GM23338 (cell line): ENCODE measurements around the gene HS3ST6. TPM values are rescaled to one million over a fixed set of nuclear protein-coding genes. Genes with fewer than 3 reads are reported as not detected.

ENCODE experiments used
- ATAC-seq: fragments of 200-7000 bp; cut with Tn5 transposase; 3 replicates; pipeline ENCODE4 v1.9.1; 2020
- DNase-seq: peaks from one replicate; pipeline ENCODE4 v3.0.0-alpha.2; 2015; ENCODE audit warnings: low spot score
- H2AFZ ChIP-seq: fragments of 200-600 bp; sonication (generic); 2 replicates; pipeline ENCODE4 v1.8.0; 2016; ENCODE audit warnings: antibody characterized with exemption, mild to moderate bottlenecking, moderate library complexity
- H3F3A ChIP-seq: fragments of 200-600 bp; sonication (generic); replicated peaks from 2 replicates; pipeline ENCODE4 v1.8.0; 2017; ENCODE audit warnings: antibody characterized with exemption, mixed run types, low read depth
- H3K27ac ChIP-seq: fragments of 200-600 bp; sonication (generic); 2 replicates; pipeline ENCODE4 v1.6.1; 2016; ENCODE audit warnings: low read depth
- H3K27me3 ChIP-seq: fragments of 200-600 bp; sonication (generic); 2 replicates; pipeline ENCODE4 v1.8.0; 2016; ENCODE audit warnings: mild to moderate bottlenecking, mixed run types, moderate library complexity; ENCODE audit not compliant: insufficient read depth
- H3K36me3 ChIP-seq: fragments of 200-600 bp; sonication (generic); 2 replicates; pipeline ENCODE4 v1.8.0; 2016; ENCODE audit warnings: mild to moderate bottlenecking; ENCODE audit not compliant: insufficient read depth
- H3K4me1 ChIP-seq: fragments of 200-600 bp; sonication (generic); 2 replicates; pipeline ENCODE4 v1.8.0; 2016; ENCODE audit warnings: mild to moderate bottlenecking, moderate library complexity; ENCODE audit not compliant: insufficient read depth
- H3K4me2 ChIP-seq: fragments of 200-600 bp; sonication (generic); 2 replicates; pipeline ENCODE4 v1.7.1; 2017; ENCODE audit warnings: mixed run types
- H3K4me3 ChIP-seq: fragments of 200-600 bp; sonication (generic); 2 replicates; pipeline ENCODE4 v1.6.1; 2016; ENCODE audit warnings: mixed run types
- H3K79me2 ChIP-seq: fragments of 200-600 bp; sonication (generic); replicated peaks from 2 replicates; pipeline ENCODE4 v1.8.0; 2017; ENCODE audit warnings: mild to moderate bottlenecking; ENCODE audit not compliant: insufficient read depth
- H3K9me2 ChIP-seq: fragments of 200-600 bp; sonication (generic); 2 replicates; pipeline ENCODE4 v1.8.0; 2017; ENCODE audit not compliant: insufficient read depth
- H4K20me1 ChIP-seq: fragments of 200-600 bp; sonication (generic); replicated peaks from 2 replicates; pipeline ENCODE4 v1.8.0; 2017; ENCODE audit warnings: mild to moderate bottlenecking; ENCODE audit not compliant: insufficient read depth
- H3K27ac Mint-ChIP-seq: 2 replicates; pipeline ENCODE4 v1.8.0; 2020; ENCODE audit warnings: inconsistent platforms, mild to moderate bottlenecking, moderate library complexity, mixed read lengths
- H3K27me3 Mint-ChIP-seq: 3 replicates; pipeline ENCODE4 v1.8.0; 2022; ENCODE audit warnings: low read depth, mild to moderate bottlenecking, moderate library complexity, mixed read lengths, inconsistent platforms; ENCODE audit not compliant: insufficient read depth, poor library complexity
- H3K36me3 Mint-ChIP-seq: 3 replicates; pipeline ENCODE4 v1.8.0; 2021; ENCODE audit warnings: low read depth, mild to moderate bottlenecking, inconsistent platforms, moderate library complexity, mixed read lengths
- H3K4me1 Mint-ChIP-seq: 3 replicates; pipeline ENCODE4 v1.8.0; 2020; ENCODE audit warnings: mild to moderate bottlenecking, inconsistent platforms, mixed read lengths
- H3K4me3 Mint-ChIP-seq: 3 replicates; pipeline ENCODE4 v1.8.0; 2021; ENCODE audit warnings: moderate library complexity, mild to moderate bottlenecking, inconsistent platforms, mixed read lengths
- H3K9me3 Mint-ChIP-seq: 3 replicates; pipeline ENCODE4 v1.8.0; 2020; ENCODE audit warnings: moderate library complexity, mild to moderate bottlenecking, inconsistent platforms, mixed read lengths
- CREB1 ChIP-seq: fragments of 250-450 bp; sonication (Bioruptor Pico); IDR thresholded peaks from 2 replicates; pipeline ENCODE4 v1.5.0; 2020; ENCODE audit warnings: low read depth, mild to moderate bottlenecking, moderate library complexity
- ETS1 ChIP-seq: IDR thresholded peaks from 2 replicates; pipeline ENCODE4 v1.6.1; 2016; ENCODE audit warnings: antibody characterized with exemption
- EZH2 ChIP-seq: fragments of 200-600 bp; sonication (generic); IDR thresholded peaks from one replicate; pipeline ENCODE4 v1.8.0; 2017; ENCODE audit warnings: antibody characterized with exemption, mild to moderate bottlenecking, low read depth; ENCODE audit not compliant: unreplicated experiment
- EZH2phosphoT487 ChIP-seq: fragments of 200-600 bp; sonication (generic); IDR thresholded peaks from one replicate; pipeline ENCODE4 v1.8.1; 2018; ENCODE audit warnings: antibody characterized with exemption; ENCODE audit not compliant: unreplicated experiment
- JUNB ChIP-seq: IDR thresholded peaks from one replicate; pipeline ENCODE4 v1.6.1; 2016; ENCODE audit warnings: antibody characterized with exemption; ENCODE audit not compliant: unreplicated experiment
- NANOG ChIP-seq: IDR thresholded peaks from 2 replicates; pipeline ENCODE4 v1.6.1; 2016; ENCODE audit warnings: antibody characterized with exemption, borderline replicate concordance
- POLR2AphosphoS5 ChIP-seq: IDR thresholded peaks from 2 replicates; pipeline ENCODE4 v1.6.1; 2016; ENCODE audit warnings: antibody characterized with exemption, low read depth
- REST ChIP-seq: IDR thresholded peaks from one replicate; pipeline ENCODE4 v1.6.1; 2018; ENCODE audit warnings: antibody characterized with exemption; ENCODE audit not compliant: unreplicated experiment
- STAT1 ChIP-seq: IDR thresholded peaks from one replicate; pipeline ENCODE4 v1.6.1; 2016; ENCODE audit warnings: antibody characterized with exemption; ENCODE audit not compliant: unreplicated experiment
- ZNF114 ChIP-seq: fragments of 250-450 bp; sonication (Bioruptor Pico); IDR thresholded peaks from 2 replicates; pipeline ENCODE4 v1.5.0; 2020; ENCODE audit warnings: mild to moderate bottlenecking, moderate library complexity
- ZNF331 ChIP-seq: fragments of 250-450 bp; sonication (Bioruptor Pico); IDR thresholded peaks from 2 replicates; pipeline ENCODE4 v1.5.0; 2020; ENCODE audit warnings: low read depth, mild to moderate bottlenecking, moderate library complexity
- ZNF462 ChIP-seq: fragments of 250-450 bp; sonication (Bioruptor Pico); IDR thresholded peaks from 2 replicates; pipeline ENCODE4 v1.5.0; 2020; ENCODE audit warnings: mild to moderate bottlenecking, moderate library complexity
- polyA plus RNA-seq: library from polyadenylated mRNA; unstranded; fragments of >200 nt; fragmentation: Nextera tagmentation; extraction: Ambion mirVana; gene quantifications from 2 replicates; pipeline ENCODE4 v1.2.1, GENCODE V29; 2016
- total RNA-seq: library from RNA; depleted of rRNA; stranded (reverse); fragments of >200 nt; shearing (Covaris generic); gene quantifications from 2 replicates; pipeline ENCODE4 v1.2.3, GENCODE V29; 2014
- TF ChIP-seq, protein P1 (sequence below), 2 experiments: fragments of 200-600 bp in 1 of 2; sonication (generic) in 1 of 2; conservative IDR thresholded peaks; 2 replicates each; pipeline versions ENCODE4 v1.5.1 to v1.6.1; 2016 to 2017; ENCODE audit warnings: antibody characterized with exemption in 2 of 2, low read depth in 2 of 2, mild to moderate bottlenecking in 2 of 2, moderate library complexity in 1 of 2

The HS3ST6 gene
- total and polyA plus RNA-seq, 2 experiments from 2014 or later: 0.21 TPM; not detected in 1

- H3K9me3 Mint-ChIP-seq: no peaks in the 10 kb centered on the region
- no peak overlapping the region for H3K27ac Mint-ChIP-seq
- Histone ChIP-seq H3K4me3 (0 out of 2 replicates have a peak overlapping the region, but pooled peaks have one; percentile 54), H3K4me2 (no peak overlapping the region), H3K36me3 (no peaks in the 10 kb centered on the region), H2AFZ (no peak overlapping the region), H3K79me2 (no peaks in the 10 kb centered on the region), H3K4me1 (peaks cover 24% of the 10 kb centered on the region), H4K20me1 (no peaks in the 10 kb centered on the region), H3K9me2 (no peaks in the 10 kb centered on the region), H3K27ac (no peak overlapping the region), H3F3A (0 out of 2 replicates have a peak, but pooled peaks cover 4% of the 10 kb centered on the region), H3K27me3 (peaks cover 56% of the 10 kb centered on the region)
- H3K27me3 Mint-ChIP-seq: peaks cover 65% of the 10 kb centered on the region
- no peak for DNase-seq
- no peak for TF ChIP-seq ETS1
- TF ChIP-seq, protein P1, sequence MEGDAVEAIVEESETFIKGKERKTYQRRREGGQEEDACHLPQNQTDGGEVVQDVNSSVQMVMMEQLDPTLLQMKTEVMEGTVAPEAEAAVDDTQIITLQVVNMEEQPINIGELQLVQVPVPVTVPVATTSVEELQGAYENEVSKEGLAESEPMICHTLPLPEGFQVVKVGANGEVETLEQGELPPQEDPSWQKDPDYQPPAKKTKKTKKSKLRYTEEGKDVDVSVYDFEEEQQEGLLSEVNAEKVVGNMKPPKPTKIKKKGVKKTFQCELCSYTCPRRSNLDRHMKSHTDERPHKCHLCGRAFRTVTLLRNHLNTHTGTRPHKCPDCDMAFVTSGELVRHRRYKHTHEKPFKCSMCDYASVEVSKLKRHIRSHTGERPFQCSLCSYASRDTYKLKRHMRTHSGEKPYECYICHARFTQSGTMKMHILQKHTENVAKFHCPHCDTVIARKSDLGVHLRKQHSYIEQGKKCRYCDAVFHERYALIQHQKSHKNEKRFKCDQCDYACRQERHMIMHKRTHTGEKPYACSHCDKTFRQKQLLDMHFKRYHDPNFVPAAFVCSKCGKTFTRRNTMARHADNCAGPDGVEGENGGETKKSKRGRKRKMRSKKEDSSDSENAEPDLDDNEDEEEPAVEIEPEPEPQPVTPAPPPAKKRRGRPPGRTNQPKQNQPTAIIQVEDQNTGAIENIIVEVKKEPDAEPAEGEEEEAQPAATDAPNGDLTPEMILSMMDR (conservative IDR thresholded peaks at IDR 0.05; ENCODE audit: low read depth in 2 of 2): no peak
- no peak for TF ChIP-seq ZNF462 (CRISPR knock-in tag)
- TF ChIP-seq STAT1: no peak
- TF ChIP-seq EZH2phosphoT487: no peak
- no peak for TF ChIP-seq NANOG
- no peak for TF ChIP-seq ZNF331 (CRISPR knock-in tag)
- TF ChIP-seq JUNB: no peak
- no peak for TF ChIP-seq REST
- TF ChIP-seq CREB1 (CRISPR knock-in tag): no peak
- no peak for TF ChIP-seq POLR2AphosphoS5
- TF ChIP-seq EZH2: no peak
- TF ChIP-seq ZNF114 (CRISPR knock-in tag): no peak
- H3K36me3 Mint-ChIP-seq: no peaks in the 10 kb centered on the region; the same call in 2 of the 3 replicates
- no peak; the same call in 2 of the 3 replicates for ATAC-seq
- H3K4me3 Mint-ChIP-seq: no peak overlapping the region
- H3K4me1 Mint-ChIP-seq: peaks cover 27% of the 10 kb centered on the region
These were observed 2.2 kb downstream of the HS3ST6 start for GRCh38 chr16:1915732-1916639.
